Measurements from ENCODE around the gene UST.

- no peak for TF ChIP-seq CTCF (IDR thresholded peaks at IDR 0.05)
- TF ChIP-seq POLR2A (IDR thresholded peaks at IDR 0.05): no peak
These were observed 328.0 kb downstream of the UST start for GRCh38 chr6:149074832-149075258.

Data from right lobe of liver (tissue), 4 donors.